Fibroblast of the aortic adventitia (primary cell): Measurements from ENCODE around the gene POU2F3. TPM values are rescaled to one million over a fixed set of nuclear protein-coding genes. Genes with fewer than 3 reads are reported as not detected.
A peak's percentile ranks its signal among the peaks of the same experiment; 100 is the strongest.

Experiments used
- DNase-seq: peaks from one replicate; pipeline ENCODE4 v3.0.0-alpha.2; 2010; ENCODE audit warnings: low read depth
- H3K4me3 ChIP-seq: 2 replicates; pipeline ENCODE4 v1.5.1; 2011; ENCODE audit warnings: low read depth, mild to moderate bottlenecking, control low read depth, low read length, moderate library complexity
- total RNA-seq: library from RNA; depleted of rRNA; stranded (reverse); fragments of >200 nt; gene quantifications from 2 replicates; pipeline ENCODE4 v1.2.3, GENCODE V29; 2012; ENCODE audit warnings: low replicate concordance
- TF ChIP-seq, protein P1 (sequence below): IDR thresholded peaks from 2 replicates; pipeline ENCODE4 v1.5.1; 2011; ENCODE audit warnings: mild to moderate bottlenecking, low read length, control low read depth, inconsistent platforms; ENCODE audit not compliant: insufficient read depth

Gene POU2F3
- total RNA-seq, 1 donor: 0.36 TPM

GRCh38 chr11:120209746-120210625, 30.0 kb upstream of the POU2F3 start:
- TF ChIP-seq, protein P1, sequence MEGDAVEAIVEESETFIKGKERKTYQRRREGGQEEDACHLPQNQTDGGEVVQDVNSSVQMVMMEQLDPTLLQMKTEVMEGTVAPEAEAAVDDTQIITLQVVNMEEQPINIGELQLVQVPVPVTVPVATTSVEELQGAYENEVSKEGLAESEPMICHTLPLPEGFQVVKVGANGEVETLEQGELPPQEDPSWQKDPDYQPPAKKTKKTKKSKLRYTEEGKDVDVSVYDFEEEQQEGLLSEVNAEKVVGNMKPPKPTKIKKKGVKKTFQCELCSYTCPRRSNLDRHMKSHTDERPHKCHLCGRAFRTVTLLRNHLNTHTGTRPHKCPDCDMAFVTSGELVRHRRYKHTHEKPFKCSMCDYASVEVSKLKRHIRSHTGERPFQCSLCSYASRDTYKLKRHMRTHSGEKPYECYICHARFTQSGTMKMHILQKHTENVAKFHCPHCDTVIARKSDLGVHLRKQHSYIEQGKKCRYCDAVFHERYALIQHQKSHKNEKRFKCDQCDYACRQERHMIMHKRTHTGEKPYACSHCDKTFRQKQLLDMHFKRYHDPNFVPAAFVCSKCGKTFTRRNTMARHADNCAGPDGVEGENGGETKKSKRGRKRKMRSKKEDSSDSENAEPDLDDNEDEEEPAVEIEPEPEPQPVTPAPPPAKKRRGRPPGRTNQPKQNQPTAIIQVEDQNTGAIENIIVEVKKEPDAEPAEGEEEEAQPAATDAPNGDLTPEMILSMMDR: no peak
- DNase-seq: no peak
- H3K4me3 ChIP-seq: peak overlapping the region; percentile 79

DNA sequence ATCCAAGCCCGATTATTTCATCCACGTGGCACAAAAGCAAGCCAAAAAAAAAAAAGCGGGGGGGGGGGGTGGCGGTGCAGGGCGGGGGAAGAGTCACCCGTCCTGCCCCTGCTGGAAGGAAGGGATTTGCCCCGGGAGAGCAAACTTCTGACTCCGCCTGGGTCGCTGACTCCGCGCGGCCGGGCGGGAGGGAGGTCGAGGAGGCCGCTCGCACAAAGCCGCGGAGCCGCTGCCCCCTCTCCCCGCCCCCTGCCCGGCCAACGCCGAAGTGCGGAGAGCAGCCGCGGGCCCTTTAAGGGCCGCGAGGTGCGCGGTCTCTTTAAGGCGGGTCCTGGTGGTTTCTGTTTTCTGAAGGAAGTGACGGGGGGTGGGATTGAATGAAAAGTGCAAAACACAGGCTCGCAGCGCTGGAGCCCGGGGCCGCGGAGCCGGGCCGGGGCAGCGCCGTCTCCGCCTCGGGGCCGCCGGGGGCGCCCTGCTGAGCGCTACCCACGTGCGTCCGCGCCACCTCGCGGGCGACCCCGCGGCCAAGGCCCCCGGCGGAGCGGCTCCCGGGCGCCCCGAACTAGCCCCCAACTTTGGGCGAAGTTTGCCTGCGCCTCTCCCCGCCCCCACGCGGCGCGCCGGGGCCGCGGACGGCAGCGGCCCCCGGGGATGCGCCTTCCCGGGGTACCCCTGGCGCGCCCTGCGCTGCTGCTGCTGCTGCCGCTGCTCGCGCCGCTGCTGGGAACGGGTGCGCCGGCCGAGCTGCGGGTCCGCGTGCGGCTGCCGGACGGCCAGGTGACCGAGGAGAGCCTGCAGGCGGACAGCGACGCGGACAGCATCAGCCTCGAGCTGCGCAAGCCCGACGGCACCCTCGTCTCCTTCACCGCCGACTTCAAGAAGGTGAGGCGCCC, 29.1 kb upstream of the POU2F3 start, which contains the start of gene OAF:
Gene OAF, plus strand, starts transcription at position 407 of the 896 bp plus-strand sequence. Its CDS starts 248 bp downstream, at position 655.
- TF ChIP-seq, protein P1: peak; percentile 3
- peak; percentile 84 for DNase-seq
- H3K4me3 ChIP-seq: peak within 1 kb of the TSS; percentile 79

- peak overlapping the region; percentile 79 for H3K4me3 ChIP-seq
- no peak for DNase-seq
- TF ChIP-seq, protein P1: no peak
Observed at GRCh38 chr11:120211522-120212258, 28.2 kb upstream of the POU2F3 start.

DNA sequence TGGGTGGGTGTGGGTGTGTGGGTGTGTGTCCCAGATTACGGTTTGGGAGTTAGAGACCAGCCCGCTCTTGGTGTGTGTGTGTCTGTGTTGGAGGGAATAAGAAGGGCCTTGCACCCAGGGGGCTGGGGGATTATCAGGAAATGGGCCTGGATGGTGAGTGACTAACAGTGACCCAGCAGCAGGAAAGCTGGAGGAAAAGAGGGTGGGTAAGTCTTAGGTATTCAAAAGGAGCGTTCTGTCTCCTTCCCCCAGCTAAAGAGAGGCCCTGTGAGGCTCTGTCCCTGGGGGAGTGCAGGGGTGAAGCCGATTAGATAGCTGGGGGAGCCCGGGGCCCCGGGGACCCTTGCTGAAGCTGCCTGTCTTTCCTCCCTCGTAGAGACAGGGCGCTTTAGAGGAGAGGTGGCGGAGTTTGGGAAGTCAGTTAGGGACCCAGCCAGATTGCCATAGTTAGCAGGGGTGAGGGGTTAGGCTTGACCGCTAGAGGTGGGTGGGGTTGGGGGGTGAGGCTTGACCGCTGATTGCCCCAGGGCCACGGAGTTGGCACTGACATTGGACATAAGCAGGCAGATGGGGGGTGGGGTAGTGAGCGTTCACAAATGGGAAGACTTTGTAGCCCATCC, 27.6 kb upstream of the POU2F3 start:
- no peak for DNase-seq

GRCh38 chr11:120212926-120213325, 27.0 kb upstream of the POU2F3 start:
- TF ChIP-seq, protein P1: no peak
- DNase-seq: no peak
- H3K4me3 ChIP-seq: peak overlapping the region; percentile 79

More for the DNA sequence above, 27.6 kb upstream of the POU2F3 start:
- peak overlapping the region; percentile 79 for H3K4me3 ChIP-seq
- TF ChIP-seq, protein P1: no peak

GRCh38 chr11:120214581-120214980, 25.4 kb upstream of the POU2F3 start:
- DNase-seq: no peak
- H3K4me3 ChIP-seq: no peak overlapping the region
- TF ChIP-seq, protein P1: no peak
